ENCODE results near the gene FAM107B.

FAM107B gene

GRCh38 chr10:14585287-14586193 is 189.2 kb downstream of the FAM107B start:
- H3K4me1 ChIP-seq (ENCODE audit: control insufficient read depth in 1 of 2, insufficient read depth in 2 of 2, low read length in 2 of 2): peaks cover 37 to 47% of the 10 kb centered on the region in 2 donors
- H3K9ac ChIP-seq (ENCODE audit: low read depth in 1 of 2, low read length in 2 of 2): no peak overlapping the region
- no peaks in the 10 kb centered on the region for H3K9me3 ChIP-seq (ENCODE audit: control insufficient read depth in 1 of 2, low read length in 2 of 2)
- H3K27me3 ChIP-seq (ENCODE audit: control insufficient read depth in 1 of 2, insufficient read depth in 2 of 2, low read length in 2 of 2): no peaks in the 10 kb centered on the region
- no peak overlapping the region for H3K4me3 ChIP-seq (ENCODE audit: low read depth in 1 of 2, low read length in 2 of 2)
- H3K36me3 ChIP-seq (ENCODE audit: control insufficient read depth in 1 of 2, insufficient read depth in 2 of 2, low read length in 2 of 2): no peaks in the 10 kb centered on the region
- H3K27ac ChIP-seq (ENCODE audit: low read depth, low read length): no peak overlapping the region

- no peak overlapping the region for H3K9ac ChIP-seq (ENCODE audit: low read depth in 1 of 2, low read length in 2 of 2)
- no peaks in the 10 kb centered on the region for H3K36me3 ChIP-seq (ENCODE audit: control insufficient read depth in 1 of 2, insufficient read depth in 2 of 2, low read length in 2 of 2)
- no peaks in the 10 kb centered on the region for H3K27me3 ChIP-seq (ENCODE audit: control insufficient read depth in 1 of 2, insufficient read depth in 2 of 2, low read length in 2 of 2)
- H3K27ac ChIP-seq (ENCODE audit: low read depth, low read length): no peak overlapping the region
- H3K9me3 ChIP-seq (ENCODE audit: control insufficient read depth in 1 of 2, low read length in 2 of 2): no peaks in the 10 kb centered on the region
- H3K4me1 ChIP-seq (ENCODE audit: control insufficient read depth in 1 of 2, insufficient read depth in 2 of 2, low read length in 2 of 2): peaks cover 38 to 47% of the 10 kb centered on the region in 2 donors
- H3K4me3 ChIP-seq (ENCODE audit: low read depth in 1 of 2, low read length in 2 of 2): no peak overlapping the region
Measured at GRCh38 chr10:14584661-14585060, 190.0 kb downstream of the FAM107B start.

DNA sequence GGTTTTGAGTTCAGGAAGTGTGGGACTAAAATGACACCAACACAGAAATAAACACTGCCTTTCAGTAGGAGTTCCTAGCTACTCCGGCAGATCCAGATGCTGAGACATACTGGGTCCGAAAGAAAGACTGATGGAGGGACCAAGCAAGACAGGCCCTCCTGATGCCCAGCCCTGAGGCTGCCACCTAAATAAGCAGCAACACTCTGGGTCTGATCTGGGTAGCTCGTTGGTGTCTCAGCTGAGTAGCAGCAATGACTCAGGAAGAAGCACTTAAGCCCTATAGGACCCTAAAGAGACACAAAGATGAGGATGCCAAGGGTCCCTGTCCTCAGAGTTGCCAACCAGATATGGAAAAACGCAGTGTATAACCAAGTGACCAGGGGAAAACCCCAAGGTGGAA is 190.7 kb downstream of the FAM107B start:
- Histone ChIP-seq H3K27me3 (ENCODE audit: control insufficient read depth in 1 of 2, insufficient read depth in 2 of 2, low read length in 2 of 2) (no peaks in the 10 kb centered on the region), H3K27ac (ENCODE audit: low read depth, low read length) (no peak overlapping the region), H3K9ac (ENCODE audit: low read depth in 1 of 2, low read length in 2 of 2) (no peak overlapping the region), H3K4me1 (ENCODE audit: control insufficient read depth in 1 of 2, insufficient read depth in 2 of 2, low read length in 2 of 2) (peaks cover 45 to 47% of the 10 kb centered on the region in 2 donors), H3K36me3 (ENCODE audit: control insufficient read depth in 1 of 2, insufficient read depth in 2 of 2, low read length in 2 of 2) (no peaks in the 10 kb centered on the region), H3K4me3 (ENCODE audit: low read depth in 1 of 2, low read length in 2 of 2) (no peak overlapping the region), H3K9me3 (ENCODE audit: control insufficient read depth in 1 of 2, low read length in 2 of 2) (no peaks in the 10 kb centered on the region)

GRCh38 chr10:14583252-14583651 is 191.4 kb downstream of the FAM107B start:
- H3K9me3 ChIP-seq (ENCODE audit: control insufficient read depth in 1 of 2, low read length in 2 of 2): no peaks in the 10 kb centered on the region
- H3K36me3 ChIP-seq (ENCODE audit: control insufficient read depth in 1 of 2, insufficient read depth in 2 of 2, low read length in 2 of 2): no peaks in the 10 kb centered on the region
- H3K4me3 ChIP-seq (ENCODE audit: low read depth in 1 of 2, low read length in 2 of 2): no peak overlapping the region
- H3K27ac ChIP-seq (ENCODE audit: low read depth, low read length): no peak overlapping the region
- no peaks in the 10 kb centered on the region for H3K27me3 ChIP-seq (ENCODE audit: control insufficient read depth in 1 of 2, insufficient read depth in 2 of 2, low read length in 2 of 2)
- H3K9ac ChIP-seq (ENCODE audit: low read depth in 1 of 2, low read length in 2 of 2): no peak overlapping the region
- peaks cover 42 to 44% of the 10 kb centered on the region in 2 donors for H3K4me1 ChIP-seq (ENCODE audit: control insufficient read depth in 1 of 2, insufficient read depth in 2 of 2, low read length in 2 of 2)

GRCh38 chr10:14581553-14582321 is 193.0 kb downstream of the FAM107B start:
- Histone ChIP-seq H3K4me1 (ENCODE audit: control insufficient read depth in 1 of 2, insufficient read depth in 2 of 2, low read length in 2 of 2) (peaks cover 32% of the 10 kb centered on the region in 2 donors), H3K27ac (ENCODE audit: low read depth, low read length) (no peak overlapping the region), H3K4me3 (ENCODE audit: low read depth in 1 of 2, low read length in 2 of 2) (no peak overlapping the region), H3K27me3 (ENCODE audit: control insufficient read depth in 1 of 2, insufficient read depth in 2 of 2, low read length in 2 of 2) (no peaks in the 10 kb centered on the region), H3K9me3 (ENCODE audit: control insufficient read depth in 1 of 2, low read length in 2 of 2) (no peaks in the 10 kb centered on the region), H3K9ac (ENCODE audit: low read depth in 1 of 2, low read length in 2 of 2) (no peak overlapping the region), H3K36me3 (ENCODE audit: control insufficient read depth in 1 of 2, insufficient read depth in 2 of 2, low read length in 2 of 2) (no peaks in the 10 kb centered on the region)

- no peak overlapping the region for H3K4me3 ChIP-seq (ENCODE audit: low read depth in 1 of 2, low read length in 2 of 2)
- H3K9ac ChIP-seq (ENCODE audit: low read depth in 1 of 2, low read length in 2 of 2): no peak overlapping the region
Measured at GRCh38 chr10:14580671-14581332, 193.9 kb downstream of the FAM107B start.

DNA sequence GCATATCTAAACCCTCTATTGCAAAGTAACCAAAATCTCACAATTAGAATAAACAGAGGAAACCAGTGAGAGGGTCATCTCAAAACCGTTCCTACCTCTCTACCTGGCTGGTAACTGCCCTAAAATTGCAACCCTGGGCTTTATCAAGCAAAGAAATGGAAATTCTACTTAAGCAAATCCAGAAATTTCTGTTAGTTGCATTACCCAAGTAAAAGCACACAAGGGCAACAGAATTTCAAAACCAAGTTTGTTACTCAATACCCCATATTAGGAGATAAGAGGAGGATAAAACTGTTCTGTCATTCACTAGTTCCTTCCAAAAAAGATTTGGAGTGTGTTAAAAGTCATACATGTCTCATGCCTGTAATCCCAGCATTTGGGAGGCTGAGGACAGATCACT is 195.3 kb downstream of the FAM107B start:
- H3K27me3 ChIP-seq (ENCODE audit: control insufficient read depth in 1 of 2, insufficient read depth in 2 of 2, low read length in 2 of 2): no peaks in the 10 kb centered on the region
- H3K9ac ChIP-seq (ENCODE audit: low read depth in 1 of 2, low read length in 2 of 2): no peak overlapping the region
- peaks cover 13 to 14% of the 10 kb centered on the region in 2 donors for H3K4me1 ChIP-seq (ENCODE audit: control insufficient read depth in 1 of 2, insufficient read depth in 2 of 2, low read length in 2 of 2)
- no peaks in the 10 kb centered on the region for H3K9me3 ChIP-seq (ENCODE audit: control insufficient read depth in 1 of 2, low read length in 2 of 2)
- H3K4me3 ChIP-seq (ENCODE audit: low read depth in 1 of 2, low read length in 2 of 2): no peak overlapping the region
- no peak overlapping the region for H3K27ac ChIP-seq (ENCODE audit: low read depth, low read length)
- no peaks in the 10 kb centered on the region for H3K36me3 ChIP-seq (ENCODE audit: control insufficient read depth in 1 of 2, insufficient read depth in 2 of 2, low read length in 2 of 2)

More at GRCh38 chr10:14580671-14581332, 193.9 kb downstream of the FAM107B start:
- Histone ChIP-seq H3K27me3 (ENCODE audit: control insufficient read depth in 1 of 2, insufficient read depth in 2 of 2, low read length in 2 of 2) (no peaks in the 10 kb centered on the region), H3K27ac (ENCODE audit: low read depth, low read length) (no peak overlapping the region), H3K4me1 (ENCODE audit: control insufficient read depth in 1 of 2, insufficient read depth in 2 of 2, low read length in 2 of 2) (peaks cover 23 to 26% of the 10 kb centered on the region in 2 donors), H3K36me3 (ENCODE audit: control insufficient read depth in 1 of 2, insufficient read depth in 2 of 2, low read length in 2 of 2) (no peaks in the 10 kb centered on the region), H3K9me3 (ENCODE audit: control insufficient read depth in 1 of 2, low read length in 2 of 2) (no peaks in the 10 kb centered on the region)

GRCh38 chr10:14578060-14578952 is 196.4 kb downstream of the FAM107B start:
- Histone ChIP-seq H3K4me1 (ENCODE audit: control insufficient read depth in 1 of 2, insufficient read depth in 2 of 2, low read length in 2 of 2) (peaks cover 4 to 14% of the 10 kb centered on the region in 2 donors), H3K4me3 (ENCODE audit: low read depth in 1 of 2, low read length in 2 of 2) (no peak overlapping the region)

GRCh38 chr10:14574885-14575284 is 199.8 kb downstream of the FAM107B start:
- Histone ChIP-seq H3K4me3 (ENCODE audit: low read depth in 1 of 2, low read length in 2 of 2) (no peak overlapping the region), H3K27me3 (ENCODE audit: control insufficient read depth in 1 of 2, insufficient read depth in 2 of 2, low read length in 2 of 2) (no peaks in the 10 kb centered on the region), H3K9me3 (ENCODE audit: control insufficient read depth in 1 of 2, low read length in 2 of 2) (no peaks in the 10 kb centered on the region), H3K9ac (ENCODE audit: low read depth in 1 of 2, low read length in 2 of 2) (no peak overlapping the region), H3K36me3 (ENCODE audit: control insufficient read depth in 1 of 2, insufficient read depth in 2 of 2, low read length in 2 of 2) (no peaks in the 10 kb centered on the region), H3K4me1 (ENCODE audit: control insufficient read depth in 1 of 2, insufficient read depth in 2 of 2, low read length in 2 of 2) (peaks cover 23 to 38% of the 10 kb centered on the region in 2 donors), H3K27ac (ENCODE audit: low read depth, low read length) (no peak overlapping the region)

More at GRCh38 chr10:14578060-14578952, 196.4 kb downstream of the FAM107B start:
- Histone ChIP-seq H3K9ac (ENCODE audit: low read depth in 1 of 2, low read length in 2 of 2) (no peak overlapping the region), H3K9me3 (ENCODE audit: control insufficient read depth in 1 of 2, low read length in 2 of 2) (no peaks in the 10 kb centered on the region), H3K27ac (ENCODE audit: low read depth, low read length) (no peak overlapping the region), H3K36me3 (ENCODE audit: control insufficient read depth in 1 of 2, insufficient read depth in 2 of 2, low read length in 2 of 2) (no peaks in the 10 kb centered on the region), H3K27me3 (ENCODE audit: control insufficient read depth in 1 of 2, insufficient read depth in 2 of 2, low read length in 2 of 2) (no peaks in the 10 kb centered on the region)

Data from duodenal mucosa (tissue), 2 donors.